H1 (cell line): ENCODE data around the gene INPP5B. TPM values are rescaled to one million over a fixed set of nuclear protein-coding genes. Genes with fewer than 3 reads are reported as not detected.

ENCODE experiments used
- E2F6 ChIP-seq: IDR thresholded peaks from 2 replicates; pipeline ENCODE4 v1.6.1; 2012; ENCODE audit warnings: inconsistent platforms
- EZH2 ChIP-seq: fragments of 200-600 bp; sonication (generic); IDR thresholded peaks from 2 replicates; pipeline ENCODE4 v1.7.1; 2012; ENCODE audit warnings: low read depth, mild to moderate bottlenecking, moderate library complexity, low read length, inconsistent platforms; ENCODE audit not compliant: severe bottlenecking
- HDAC6 ChIP-seq: IDR thresholded peaks from one replicate; pipeline ENCODE4 v1.7.1; 2012; ENCODE audit warnings: low read depth, mild to moderate bottlenecking, inconsistent platforms, low read length, moderate library complexity
- SIN3A ChIP-seq, 2 experiments: IDR thresholded peaks in 1 of 2; conservative IDR thresholded peaks in 1 of 2; 2 replicates each; pipeline ENCODE4 v1.6.1; 2011 to 2012; ENCODE audit warnings: low read length in 2 of 2, improper control_type of control experiment in 1 of 2, low read depth in 1 of 2, mild to moderate bottlenecking in 1 of 2
- SIX5 ChIP-seq: IDR thresholded peaks from 2 replicates; pipeline ENCODE4 v1.6.1; 2011; ENCODE audit warnings: mild to moderate bottlenecking, low read depth, low read length
- polyA plus RNA-seq, 7 experiments: library from polyadenylated mRNA; depleted of rRNA in 3 of 7; stranded (reverse) in 5 of 7; unstranded in 2 of 7; fragments of >200 nt in 5 of 7; fragments of 200-250 nt in 2 of 7; gene quantifications; 1 replicate in 5 of 7; 2 replicates in 1 of 7; 4 replicates in 1 of 7; pipeline versions ENCODE4 v1.2.1 to v1.2.3, GENCODE V29; 2011 to 2013; ENCODE audit warnings: missing spikeins in 2 of 7, mixed read lengths in 2 of 7
- total RNA-seq: library from RNA; stranded (reverse); fragmentation: NEBNext Ultra II Directional; extraction: Animal tissue kit (Norgen Biotek cat#: 25700); gene quantifications from 2 replicates; pipeline ENCODE4 v1.2.1, GENCODE V29; 2021

The INPP5B gene
- total and polyA plus RNA-seq, 2 of the 8 experiments (the other 6 are each of a cell fraction or from before 2014, with no cell fraction given) = 14.0 to 23.7 TPM

GRCh38 chr1:37861151-37861550 lies 85.7 kb downstream of the INPP5B start (continued):
- TF ChIP-seq SIX5 (no peak), HDAC6 (no peak), SIN3A (conservative IDR thresholded peaks at IDR 0.05 in 1 of 2, IDR thresholded peaks at IDR 0.05 in 1 of 2; ENCODE audit: low read depth in 1 of 2, low read length in 2 of 2) (no peak), EZH2 (no peak), E2F6 (no peak)
